DLD1 (cell line): Measurements from ENCODE around the gene WIPF1.

Source experiments
- in situ Hi-C: cut with HindIII; loops from 2 replicates; pipeline ENCODE4 v1.10.0; 2017; ENCODE audit warnings: low sequenced_read_pairs

Gene WIPF1

DNA sequence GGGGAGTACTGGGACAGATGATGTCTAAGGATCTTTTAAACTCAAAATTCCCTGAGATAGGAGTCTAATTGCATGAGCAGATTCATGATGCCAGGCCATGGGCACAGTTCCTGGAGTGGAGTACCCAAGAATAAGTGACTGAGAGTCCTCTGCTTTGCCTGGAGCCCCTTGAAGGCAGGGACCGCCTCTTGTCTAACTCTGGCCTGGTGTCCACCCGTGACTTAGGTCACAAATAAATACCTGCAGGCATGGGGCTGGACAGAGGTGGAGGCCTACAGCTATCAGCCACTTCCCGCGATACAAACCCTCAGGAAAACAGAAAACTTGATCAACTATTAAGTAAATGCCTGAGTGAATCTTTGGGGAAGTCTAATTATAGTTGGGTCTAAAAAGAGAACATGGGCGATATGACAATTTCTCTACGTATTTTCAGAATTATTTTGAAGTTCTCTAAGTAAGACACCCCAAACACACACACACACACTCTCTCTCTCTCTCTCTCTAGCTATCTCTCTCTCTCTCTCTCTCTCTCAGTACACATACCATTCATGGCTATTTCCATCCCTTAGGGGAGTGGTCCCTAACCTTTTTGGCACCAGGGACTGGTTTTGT, 1.8 kb upstream of the WIPF1 start:
- in situ Hi-C loops = no loop called here

DNA sequence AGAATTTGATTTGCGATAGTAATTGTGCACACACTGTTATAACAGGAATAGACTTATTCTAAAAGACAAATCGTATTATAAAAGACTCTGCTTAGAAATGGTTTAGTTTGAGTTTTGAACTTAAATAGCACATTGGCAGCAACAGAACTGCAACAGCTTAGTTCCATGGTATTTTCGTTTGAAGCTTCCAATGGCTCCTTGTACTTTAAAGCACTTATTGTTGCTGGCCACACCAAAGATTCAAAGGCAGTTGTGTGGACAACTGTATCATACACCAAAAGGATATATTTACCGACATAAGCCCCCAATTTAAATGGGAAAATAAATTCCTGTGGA, 627 bp downstream of the WIPF1 start:
- in situ Hi-C loops = no loop called here

DNA sequence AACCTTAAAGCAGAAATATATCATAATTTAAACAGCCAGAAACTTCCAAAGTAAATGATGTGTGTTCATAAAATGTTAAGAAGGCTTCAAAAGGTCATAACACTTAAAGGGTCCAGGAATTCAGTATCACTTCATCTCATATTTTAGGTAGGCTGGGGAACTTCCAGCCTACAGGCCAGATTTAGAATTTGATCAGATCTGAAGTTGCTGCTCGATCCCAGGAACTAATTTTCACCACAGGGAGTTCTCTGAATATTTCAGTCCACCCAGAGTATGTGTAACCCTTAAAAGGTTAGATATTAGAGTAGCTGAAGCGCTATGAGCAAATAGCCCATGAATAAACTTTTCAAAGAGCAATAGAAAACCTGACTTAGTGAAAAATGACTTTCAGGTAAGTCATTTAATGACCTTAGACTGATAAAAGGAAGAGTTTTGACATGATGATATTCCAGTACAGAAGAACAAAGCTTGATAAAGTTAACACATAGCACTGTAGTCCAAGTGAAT, 1.7 kb downstream of the WIPF1 start:
- in situ Hi-C loops = no loop called here

DNA sequence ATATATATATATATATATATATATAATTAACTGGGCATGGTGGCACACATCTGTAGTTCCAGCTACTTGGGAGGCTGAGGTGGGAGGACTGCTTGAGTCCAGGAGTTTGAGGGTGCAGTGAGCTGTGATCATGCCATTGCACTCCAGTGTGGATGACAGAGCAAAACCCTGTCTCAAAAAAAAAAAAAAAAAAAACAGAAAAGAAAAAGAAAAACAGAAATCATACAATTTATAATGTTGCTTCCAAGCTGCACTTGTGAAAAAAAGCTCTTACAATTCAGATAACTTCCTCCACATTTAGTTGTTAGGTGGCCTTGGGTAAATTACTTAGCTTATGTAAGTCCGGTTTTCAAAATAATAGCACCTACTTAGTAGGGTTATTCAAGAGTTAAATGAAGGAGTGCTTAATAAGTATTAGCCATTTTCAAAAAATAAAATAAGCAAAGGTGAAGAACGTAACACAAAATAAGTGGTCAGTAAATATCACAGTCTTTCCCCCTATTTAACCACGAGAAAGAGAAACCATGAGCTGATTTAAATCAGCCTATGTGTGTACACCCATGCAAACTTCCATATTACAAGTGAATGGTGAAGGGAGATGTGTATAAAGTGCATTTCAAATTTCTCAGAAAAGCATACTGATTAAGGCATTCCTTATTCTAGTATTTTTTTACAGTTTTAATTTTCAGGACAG, 2.3 kb downstream of the WIPF1 start:
- in situ Hi-C loops = no loop called here

DNA sequence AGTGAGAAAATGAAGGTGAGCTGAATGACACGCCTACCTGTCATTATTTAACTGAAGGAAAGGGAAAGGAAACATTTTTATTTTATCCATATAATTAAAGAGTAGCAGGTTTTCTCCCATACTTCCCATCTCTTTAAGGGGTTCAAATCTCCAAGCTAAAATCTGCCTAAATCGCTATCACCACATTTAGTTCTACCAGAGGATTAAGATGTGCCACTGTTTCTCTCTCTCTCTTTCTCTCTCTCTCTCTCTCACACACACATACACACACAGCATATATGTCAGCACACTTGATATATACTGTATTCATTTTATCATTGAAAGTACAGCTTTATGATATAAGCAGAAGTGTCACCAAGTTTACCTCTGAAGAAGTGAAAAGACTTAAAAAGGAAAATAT, 3.1 kb downstream of the WIPF1 start:
- in situ Hi-C loops = no loop called here

DNA sequence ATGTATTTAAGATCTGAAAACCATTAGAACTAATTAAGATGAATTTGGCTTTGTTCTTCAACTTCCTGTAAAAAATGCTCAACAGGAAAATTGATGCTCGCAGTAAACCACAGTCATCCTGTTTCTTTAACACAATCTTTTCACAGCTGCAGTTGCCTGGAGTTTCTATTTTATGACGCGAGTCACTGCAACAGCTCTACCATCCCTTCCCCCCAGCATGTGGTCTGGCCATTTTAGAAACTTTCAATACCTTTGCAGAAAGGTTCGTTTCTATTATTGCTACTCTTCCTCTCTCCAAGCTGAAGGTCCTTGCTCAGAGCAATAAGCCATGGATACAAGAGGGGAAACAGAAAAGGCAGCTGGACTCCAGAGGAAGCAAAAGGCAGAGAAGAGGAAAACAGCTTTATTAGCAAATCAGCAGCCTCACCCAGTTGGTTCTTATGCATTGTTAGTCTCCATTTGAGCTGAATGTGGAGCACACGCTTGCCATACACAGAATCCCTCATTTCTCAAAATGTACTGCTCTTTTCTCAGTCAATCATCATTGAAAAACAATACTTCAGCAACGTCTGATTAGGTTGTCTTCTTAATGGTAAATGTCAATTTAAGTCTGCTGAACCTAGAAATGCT, 3.9 kb downstream of the WIPF1 start:
- in situ Hi-C loops = no loop called here

DNA sequence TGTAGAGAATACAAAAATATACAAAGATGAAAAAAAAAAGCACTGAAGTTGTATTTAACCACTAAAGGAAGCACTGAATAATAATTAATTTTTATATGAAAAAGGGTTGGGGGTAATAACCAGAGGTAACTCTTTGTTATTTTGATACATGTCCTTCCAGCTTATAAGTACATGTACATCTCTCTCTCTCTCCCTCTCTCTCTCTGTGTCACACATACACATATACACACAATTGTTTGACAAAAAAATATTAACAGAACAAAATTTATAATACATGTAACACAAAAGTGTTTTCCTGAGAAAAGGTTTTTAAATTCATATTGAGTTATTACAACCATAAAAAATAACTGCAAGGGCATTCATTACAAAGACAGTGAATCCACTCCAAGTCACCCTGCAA, 4.6 kb downstream of the WIPF1 start:
- in situ Hi-C loops = no loop called here

DNA sequence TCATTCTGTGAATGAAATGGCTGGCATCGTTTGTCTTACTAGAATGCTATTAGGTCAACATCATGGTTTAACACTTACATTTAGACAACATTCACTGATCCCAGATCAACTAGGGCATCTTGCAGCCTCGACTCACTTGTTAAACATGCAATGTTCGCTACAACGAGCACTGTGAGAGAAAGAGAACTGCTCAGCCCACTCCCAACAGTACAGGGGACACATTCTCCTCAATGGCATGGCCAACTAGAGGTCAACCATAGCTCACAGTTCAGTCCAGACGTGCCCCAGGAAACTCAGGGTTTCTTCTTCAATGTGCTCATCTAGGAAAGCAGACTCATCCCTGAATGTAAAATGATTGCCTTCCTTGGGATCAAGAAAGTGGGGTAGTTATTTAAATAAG, 5.9 kb downstream of the WIPF1 start:
- in situ Hi-C loops = no loop called here

DNA sequence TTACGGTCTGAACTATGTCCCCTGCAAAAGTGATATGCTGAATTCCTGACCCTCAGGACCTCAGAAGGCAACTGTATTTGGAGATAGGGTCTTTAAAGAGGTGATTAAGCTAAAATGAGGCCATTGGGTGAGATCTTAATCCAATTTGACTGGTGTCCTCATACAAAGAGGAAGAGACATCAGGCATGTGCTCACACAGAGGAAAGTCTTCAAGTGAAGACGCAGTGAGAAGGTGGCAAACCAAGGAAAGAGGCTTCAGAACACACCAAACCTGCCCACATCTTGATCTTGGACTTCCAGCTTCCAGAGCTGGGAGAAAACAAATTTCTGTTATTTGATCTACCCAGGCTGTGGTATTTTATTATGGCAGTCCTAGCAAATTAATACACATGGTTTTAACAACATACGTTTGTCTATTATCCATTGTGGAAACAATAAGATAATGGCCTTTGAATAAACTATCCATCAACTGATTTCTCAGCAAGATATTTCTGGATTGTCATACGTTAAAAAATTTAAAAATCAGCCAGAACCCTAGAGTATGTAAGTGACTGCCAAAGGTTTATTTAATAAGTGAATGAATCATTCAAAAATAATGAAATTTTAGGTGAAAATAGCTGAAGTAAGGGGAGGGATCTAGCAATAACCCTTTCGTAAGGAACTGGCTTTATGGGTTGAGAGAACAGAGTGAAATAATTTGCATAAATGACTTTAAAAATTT, 6.5 kb downstream of the WIPF1 start:
- in situ Hi-C loops = no loop called here

DNA sequence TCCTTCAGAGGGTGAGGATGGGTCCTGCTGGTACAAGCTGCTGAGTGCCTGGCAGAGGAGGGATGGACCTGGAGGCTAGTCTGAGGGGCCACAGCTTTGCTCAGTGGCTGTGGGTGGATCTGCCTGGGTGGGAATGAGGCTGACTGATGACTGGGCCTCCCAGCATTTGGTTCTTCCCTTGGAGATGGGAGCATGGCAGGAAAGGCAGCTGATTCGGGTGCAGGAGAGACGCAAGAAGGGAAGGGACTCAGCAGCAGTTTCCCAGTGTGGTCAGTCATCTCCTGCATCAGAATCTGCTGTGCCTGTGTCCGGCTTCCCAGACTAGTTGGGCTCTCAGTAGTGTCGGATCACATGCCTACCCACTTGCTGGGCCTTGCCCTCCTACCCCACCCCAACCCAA, 7.3 kb downstream of the WIPF1 start:
- in situ Hi-C loops = no loop called here

DNA sequence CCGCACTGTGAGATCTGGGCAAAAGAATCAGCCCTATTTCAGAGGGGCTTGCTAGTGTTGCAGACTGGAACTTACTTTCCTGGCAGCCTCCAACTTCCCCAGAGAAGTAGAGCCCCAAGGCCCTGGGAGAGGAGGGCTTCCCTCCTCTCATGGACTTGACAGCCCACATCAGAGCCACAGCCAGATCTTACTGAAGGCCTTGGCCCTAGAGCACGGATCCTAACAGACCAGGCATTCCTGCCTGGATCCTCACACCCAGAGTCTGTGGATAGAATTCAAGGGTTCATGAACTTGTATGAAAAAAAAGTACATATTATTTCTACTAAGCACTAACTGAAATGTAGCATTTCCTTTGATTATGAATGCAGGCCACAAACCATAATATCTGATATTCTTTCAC, 8.3 kb downstream of the WIPF1 start:
- in situ Hi-C loops = no loop called here

DNA sequence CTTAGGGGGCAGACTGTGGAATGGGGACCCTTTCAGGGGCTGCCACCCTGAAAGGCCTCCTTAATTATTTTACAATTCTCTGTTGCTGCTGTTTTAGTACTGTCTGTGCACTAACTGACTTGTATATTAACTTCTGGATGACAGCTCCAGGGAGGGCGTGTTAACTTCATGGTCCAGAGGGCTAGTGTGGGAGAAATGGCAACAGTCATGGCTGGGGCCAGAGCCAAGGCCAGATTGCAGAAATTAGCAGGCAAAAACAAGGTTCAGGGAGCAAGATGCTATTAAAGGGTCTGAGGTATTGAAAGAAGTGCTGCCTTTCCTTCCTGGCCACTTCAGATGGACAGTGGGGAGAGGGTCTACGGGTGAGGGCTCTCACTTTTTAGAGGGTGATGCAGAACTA, 9.1 kb downstream of the WIPF1 start:
- in situ Hi-C loops = no loop called here

DNA sequence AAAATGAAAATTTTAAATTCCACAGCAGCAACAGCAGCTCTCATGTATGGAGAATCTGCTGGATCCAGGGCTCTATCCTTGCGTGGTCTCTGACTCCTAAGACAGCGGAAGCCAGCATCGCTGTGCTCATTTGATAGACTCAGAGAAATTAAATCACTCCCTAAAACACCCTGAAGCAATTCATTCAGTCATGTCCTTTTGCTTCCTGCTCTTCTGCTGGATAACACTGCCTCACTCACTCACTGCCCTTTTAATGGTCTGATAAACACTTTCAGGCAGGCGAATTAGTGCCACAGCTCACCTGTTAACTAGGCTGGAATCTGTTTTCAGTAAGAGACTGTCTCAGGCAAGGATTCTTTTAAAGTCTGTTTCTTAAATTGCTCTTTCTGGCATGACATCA, 10.0 kb downstream of the WIPF1 start:
- in situ Hi-C loops = no loop called here

DNA sequence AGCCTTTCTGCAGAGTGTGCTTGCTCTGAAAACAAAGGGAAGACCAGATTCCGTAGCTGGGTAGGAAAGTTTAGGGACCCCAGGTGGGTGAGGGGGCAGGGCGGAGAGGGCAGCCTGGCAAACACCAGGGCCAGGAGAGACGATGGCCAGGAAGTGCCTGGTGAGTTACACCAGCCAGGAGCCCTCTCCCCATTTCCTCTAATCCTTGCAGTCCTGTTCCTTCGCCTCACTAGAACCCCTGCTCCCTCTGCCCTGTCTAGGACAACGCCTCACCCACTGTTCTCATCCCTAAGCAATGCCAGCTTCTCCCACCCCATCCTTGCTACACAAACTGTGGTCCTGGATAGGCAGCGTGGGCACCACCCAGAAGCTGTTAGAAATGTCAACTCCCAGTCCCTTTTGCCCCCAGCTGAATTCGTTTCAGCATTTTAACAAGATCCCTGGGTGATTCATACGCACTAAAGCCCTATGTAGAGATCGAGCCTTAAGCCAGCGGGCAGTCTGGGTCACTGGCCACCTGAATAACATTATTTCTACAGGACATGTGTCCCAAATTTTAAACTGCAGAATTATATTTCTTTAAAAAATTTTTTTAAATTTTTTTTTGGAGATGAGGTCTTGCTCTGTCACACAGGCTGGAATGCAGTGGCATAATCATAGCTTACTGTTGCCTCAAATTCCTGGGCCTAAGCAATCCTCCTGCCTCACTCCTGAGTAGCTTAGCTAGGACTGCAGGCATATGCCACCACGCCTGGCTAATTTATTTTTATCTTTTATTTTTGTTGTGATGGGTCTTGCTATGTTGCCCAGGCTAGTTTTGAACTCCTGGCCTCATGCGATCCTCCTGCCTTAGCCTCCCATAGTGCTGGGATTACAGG, 10.9 kb downstream of the WIPF1 start:
- in situ Hi-C loops = no loop called here

DNA sequence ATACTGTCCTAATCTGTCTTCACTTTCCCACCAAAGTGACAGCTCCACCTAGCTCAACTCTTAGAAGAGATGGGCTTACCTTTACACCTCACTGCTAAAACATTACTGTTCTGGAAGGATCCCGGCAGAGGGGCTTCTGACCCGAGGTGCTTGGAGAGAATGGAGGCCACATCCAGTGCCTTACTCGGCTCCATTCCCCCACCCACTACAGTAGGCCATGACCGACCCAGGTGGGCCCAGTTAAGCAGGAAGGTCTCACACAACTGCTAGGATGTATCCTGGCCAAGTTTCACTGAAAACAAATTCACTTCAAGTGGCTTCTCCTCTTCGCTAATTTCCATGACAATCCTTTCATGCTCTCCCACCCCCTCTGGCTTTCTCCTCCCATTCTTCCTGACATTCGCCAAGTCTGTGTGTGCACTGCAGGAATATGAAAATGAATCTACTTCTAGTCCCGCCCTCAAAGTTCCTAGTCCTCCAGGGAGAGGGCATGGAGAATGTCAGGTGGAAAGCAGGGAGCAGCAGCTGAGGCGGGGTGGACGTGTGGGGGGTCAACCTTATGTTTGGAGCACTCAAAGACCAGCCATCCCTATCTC, 11.8 kb downstream of the WIPF1 start:
- in situ Hi-C loops = no loop called here

DNA sequence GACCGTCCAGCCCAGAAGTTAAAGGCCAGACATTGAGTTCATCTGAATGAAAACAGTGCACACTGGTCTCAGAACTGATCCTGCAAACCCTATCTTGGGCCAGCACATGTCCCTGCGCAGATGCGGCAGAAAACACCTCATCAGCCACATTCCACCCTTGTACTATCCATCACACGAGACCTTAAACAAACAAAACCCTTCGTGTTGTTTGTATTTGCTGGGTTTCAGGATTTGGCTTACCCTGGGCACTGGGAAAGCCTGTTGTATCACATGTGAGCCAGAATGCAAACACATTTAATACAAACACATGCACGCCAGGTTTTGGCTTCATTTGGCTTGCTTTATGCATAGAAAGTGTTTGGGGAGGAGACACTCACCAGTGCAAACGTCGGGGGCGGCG, 12.5 kb downstream of the WIPF1 start:
- in situ Hi-C loops = no loop called here

DNA sequence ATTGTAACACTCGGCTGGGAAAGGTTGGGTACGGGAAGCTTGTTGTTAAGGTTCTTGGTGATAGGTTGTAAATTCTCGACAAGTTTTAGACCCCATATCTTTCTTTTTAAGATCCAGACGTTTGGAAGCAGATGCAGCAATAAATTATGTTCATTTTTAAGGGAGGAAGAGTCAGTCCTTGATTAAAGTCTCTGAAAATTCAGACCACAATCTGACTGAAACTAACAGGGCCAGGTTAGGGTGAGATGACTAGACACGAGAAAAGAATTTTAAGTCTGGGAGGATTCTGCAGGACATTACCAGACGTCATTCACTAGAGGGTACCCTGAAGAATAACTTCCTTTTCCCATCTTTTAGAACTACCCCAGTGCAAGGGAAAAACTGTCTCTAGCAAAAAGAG, 16.1 kb downstream of the WIPF1 start:
- in situ Hi-C loops = no loop called here

DNA sequence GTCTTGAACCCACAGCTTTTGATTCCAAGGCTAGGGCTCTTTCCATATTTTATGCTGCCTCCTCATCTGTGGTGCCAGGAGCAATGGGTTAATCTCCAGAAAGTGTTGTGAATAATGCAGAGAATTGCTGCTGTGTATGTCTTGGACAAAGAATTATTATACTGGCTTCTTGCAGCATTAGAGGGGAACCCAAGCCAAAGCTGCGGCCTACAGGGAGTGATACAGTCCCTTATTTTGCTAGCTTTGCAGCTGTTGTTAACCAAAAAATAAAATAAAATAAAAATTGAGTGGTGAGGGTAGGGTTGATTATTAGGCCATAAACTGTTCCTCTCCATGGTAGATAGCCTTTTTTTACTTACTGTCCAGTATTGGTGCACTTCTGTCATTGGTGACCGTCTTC, 16.7 kb downstream of the WIPF1 start:
- in situ Hi-C loops = no loop called here

DNA sequence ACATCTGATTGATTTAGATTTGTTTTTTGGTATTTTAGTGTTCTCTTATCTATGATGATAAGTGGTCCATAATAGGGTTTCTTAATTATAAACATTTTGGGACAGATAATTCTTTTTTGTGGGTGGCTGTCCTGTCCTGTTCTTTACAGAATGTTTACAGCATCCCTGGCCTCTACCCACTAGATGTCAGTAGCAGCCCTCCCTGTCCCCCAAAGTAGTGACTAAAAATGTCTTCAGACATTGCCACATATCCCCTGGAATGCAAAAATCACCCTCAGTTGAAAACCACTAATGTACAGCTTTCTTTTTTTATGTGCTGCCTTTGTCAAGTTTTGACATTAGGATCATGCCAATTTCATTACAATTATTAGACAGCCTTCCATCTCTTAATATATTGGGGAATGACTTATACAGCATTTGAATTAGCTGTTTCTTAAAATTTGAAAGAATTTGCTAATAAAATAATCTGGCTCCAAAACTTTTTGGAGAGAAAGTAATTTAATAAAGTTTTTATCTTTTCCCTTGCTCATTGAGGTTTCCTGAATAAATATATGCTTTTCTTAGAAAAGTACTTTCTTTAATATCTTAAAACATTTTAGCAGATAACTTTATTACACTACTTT, 19.5 kb downstream of the WIPF1 start:
- in situ Hi-C loops = no loop called here

DNA sequence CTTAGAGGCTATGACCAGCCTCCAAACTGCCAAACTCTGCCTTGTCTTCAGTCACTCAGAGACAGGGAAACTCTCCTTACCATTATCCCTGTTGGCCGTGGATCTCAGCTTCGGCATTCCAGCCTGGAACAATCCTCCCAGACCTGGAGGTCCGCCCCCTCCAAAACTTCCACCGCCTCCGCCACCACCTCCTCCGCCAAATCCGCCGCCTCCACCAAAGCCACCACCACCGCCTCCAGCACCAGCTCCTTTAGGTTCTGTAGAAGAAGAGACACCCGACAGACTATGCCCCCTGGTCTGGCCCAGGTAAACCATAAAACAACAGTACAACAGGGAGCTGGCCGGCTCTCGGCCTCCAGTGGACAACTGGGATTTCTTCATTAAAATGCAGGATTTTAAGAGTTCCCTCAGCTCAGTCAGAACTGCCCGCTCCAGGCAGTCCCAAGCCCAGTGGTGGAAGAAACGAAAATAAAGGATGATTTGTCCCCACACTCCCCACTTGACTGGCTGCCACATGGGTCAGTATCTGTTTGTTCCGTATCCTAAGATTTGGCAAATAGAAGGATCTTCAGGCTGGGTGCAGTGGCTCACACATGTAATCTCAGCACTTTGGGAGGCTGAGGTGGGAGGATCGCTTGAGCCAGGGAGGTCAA, 22.4 kb downstream of the WIPF1 start:
- in situ Hi-C loops = no loop called here
